GM18517 (cell line): ENCODE measurements around the gene PPP2R5B.

Experiments
- ATAC-seq: cut with Tn5 transposase; IDR thresholded peaks from one replicate; pipeline ENCODE4 v1.9.1; 2021; ENCODE audit warnings: mild to moderate bottlenecking, moderate library complexity; ENCODE audit not compliant: unreplicated experiment

PPP2R5B gene

GRCh38 chr11:64928957-64929356, 4.5 kb downstream of the PPP2R5B start:
- ATAC-seq = no peak

- ATAC-seq = no peak
Measured at GRCh38 chr11:64929625-64930024, 5.1 kb downstream of the PPP2R5B start.

GRCh38 chr11:64930340-64930739, 5.9 kb downstream of the PPP2R5B start:
- ATAC-seq = no peak

- no peak for ATAC-seq
Measured at GRCh38 chr11:64931290-64931689, 6.8 kb downstream of the PPP2R5B start.

- ATAC-seq = no peak
Measured at GRCh38 chr11:64932324-64932723, 7.8 kb downstream of the PPP2R5B start.

- no peak for ATAC-seq
Measured at GRCh38 chr11:64933213-64933934, 8.9 kb downstream of the PPP2R5B start.

GRCh38 chr11:64933935-64934681, 9.6 kb downstream of the PPP2R5B start:
- ATAC-seq = no peak

GRCh38 chr11:64934682-64935358, 10.3 kb downstream of the PPP2R5B start:
- ATAC-seq = no peak

GRCh38 chr11:64935359-64936081, 11.0 kb downstream of the PPP2R5B start, which contains the start of gene GPHA2:
TSS of gene GPHA2 (minus strand) at chr11:64935893. CDS start at chr11:64935460, 433 bp downstream.
- ATAC-seq = no peak

- no peak for ATAC-seq
Measured at GRCh38 chr11:64936539-64936938, 12.1 kb downstream of the PPP2R5B start.

- no peak for ATAC-seq
Measured at GRCh38 chr11:64947208-64947814, 22.8 kb downstream of the PPP2R5B start.

GRCh38 chr11:64951529-64951928, 27.0 kb downstream of the PPP2R5B start:
- ATAC-seq = no peak

- ATAC-seq = no peak
Measured at GRCh38 chr11:64954201-64954600, 29.7 kb downstream of the PPP2R5B start.

- no peak for ATAC-seq
Measured at GRCh38 chr11:64959498-64959897, 35.0 kb downstream of the PPP2R5B start.

- ATAC-seq = no peak
Measured at GRCh38 chr11:64960719-64961118, 36.2 kb downstream of the PPP2R5B start.

- no peak for ATAC-seq
Measured at GRCh38 chr11:64963072-64963631, 38.7 kb downstream of the PPP2R5B start.

GRCh38 chr11:64967375-64967774, 42.9 kb downstream of the PPP2R5B start:
- no peak for ATAC-seq

- ATAC-seq = no peak
Measured at GRCh38 chr11:64969209-64969608, 44.7 kb downstream of the PPP2R5B start.

- ATAC-seq = no peak
Measured at GRCh38 chr11:64970731-64971151, 46.3 kb downstream of the PPP2R5B start.
